Fibroblast of villous mesenchyme (primary cell): ENCODE measurements around the gene NAALADL1. TPM values are rescaled to one million over a fixed set of nuclear protein-coding genes. Genes with fewer than 3 reads are reported as not detected.
"Not testable (repeated sequence)": the region's sequence is repeated elsewhere in the genome, so short reads cannot be mapped to it uniquely, and the experiment has no call there.

ENCODE experiments used
- DNase-seq: peaks from one replicate; pipeline ENCODE4 v3.0.0-alpha.2; 2010; ENCODE audit warnings: low read depth
- H3K4me3 ChIP-seq: 2 replicates; pipeline ENCODE4 v1.5.1; 2011; ENCODE audit warnings: low read depth, mild to moderate bottlenecking, low read length
- total RNA-seq: library from RNA; depleted of rRNA; stranded (reverse); fragments of >200 nt; gene quantifications from 2 replicates; pipeline ENCODE4 v1.2.3, GENCODE V29; 2012
- TF ChIP-seq, protein P1 (sequence below): IDR thresholded peaks from 2 replicates; pipeline ENCODE4 v1.5.1; 2012; ENCODE audit warnings: low read depth, mild to moderate bottlenecking, low read length; ENCODE audit not compliant: insufficient read depth

Gene NAALADL1
- total RNA-seq, 1 donor = 23.7 TPM

DNA sequence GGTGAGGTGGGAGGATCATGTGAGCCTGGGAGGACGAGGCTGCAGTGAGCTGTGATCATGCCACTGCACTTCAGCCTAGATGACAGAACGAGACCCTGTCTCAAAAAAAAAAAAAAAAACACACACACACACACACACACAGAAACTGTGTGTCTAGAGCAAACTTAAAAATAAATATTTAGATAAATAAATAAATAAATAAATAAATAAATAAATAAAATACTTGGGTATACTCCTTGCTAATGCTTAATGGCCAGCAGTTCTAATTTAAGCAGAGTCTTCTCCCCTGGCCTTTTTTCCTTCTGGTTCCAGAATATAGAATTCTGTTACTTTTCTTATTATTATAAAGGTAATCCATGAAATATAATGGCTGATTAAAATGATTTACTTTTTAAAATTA, 49.5 kb downstream of the NAALADL1 start:
- TF ChIP-seq, protein P1, sequence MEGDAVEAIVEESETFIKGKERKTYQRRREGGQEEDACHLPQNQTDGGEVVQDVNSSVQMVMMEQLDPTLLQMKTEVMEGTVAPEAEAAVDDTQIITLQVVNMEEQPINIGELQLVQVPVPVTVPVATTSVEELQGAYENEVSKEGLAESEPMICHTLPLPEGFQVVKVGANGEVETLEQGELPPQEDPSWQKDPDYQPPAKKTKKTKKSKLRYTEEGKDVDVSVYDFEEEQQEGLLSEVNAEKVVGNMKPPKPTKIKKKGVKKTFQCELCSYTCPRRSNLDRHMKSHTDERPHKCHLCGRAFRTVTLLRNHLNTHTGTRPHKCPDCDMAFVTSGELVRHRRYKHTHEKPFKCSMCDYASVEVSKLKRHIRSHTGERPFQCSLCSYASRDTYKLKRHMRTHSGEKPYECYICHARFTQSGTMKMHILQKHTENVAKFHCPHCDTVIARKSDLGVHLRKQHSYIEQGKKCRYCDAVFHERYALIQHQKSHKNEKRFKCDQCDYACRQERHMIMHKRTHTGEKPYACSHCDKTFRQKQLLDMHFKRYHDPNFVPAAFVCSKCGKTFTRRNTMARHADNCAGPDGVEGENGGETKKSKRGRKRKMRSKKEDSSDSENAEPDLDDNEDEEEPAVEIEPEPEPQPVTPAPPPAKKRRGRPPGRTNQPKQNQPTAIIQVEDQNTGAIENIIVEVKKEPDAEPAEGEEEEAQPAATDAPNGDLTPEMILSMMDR = no peak

DNA sequence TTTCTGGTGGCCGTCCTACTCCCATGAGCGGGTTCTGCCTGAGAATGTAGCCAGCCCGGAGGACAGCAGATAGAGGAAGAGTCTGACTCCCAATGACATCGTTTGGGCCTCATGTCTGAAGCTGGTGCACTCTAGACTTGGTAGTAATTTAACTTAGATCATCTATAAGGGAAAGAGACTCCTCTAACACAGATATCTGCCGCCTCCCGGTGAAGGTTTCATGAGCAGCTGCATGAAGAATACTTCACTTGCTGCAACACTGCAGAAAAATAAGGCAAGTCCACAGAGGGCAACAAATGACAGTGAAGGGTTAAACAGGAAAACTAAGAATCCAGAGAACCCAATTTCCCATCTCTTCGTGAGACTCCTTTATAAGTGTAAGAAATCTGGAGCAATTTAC, 50.3 kb downstream of the NAALADL1 start:
- TF ChIP-seq, protein P1 = no peak
- H3K4me3 ChIP-seq = no peak overlapping the region
- no peak for DNase-seq

More for the DNA sequence above, 49.5 kb downstream of the NAALADL1 start:
- DNase-seq = no peak
- H3K4me3 ChIP-seq = no peak overlapping the region

DNA sequence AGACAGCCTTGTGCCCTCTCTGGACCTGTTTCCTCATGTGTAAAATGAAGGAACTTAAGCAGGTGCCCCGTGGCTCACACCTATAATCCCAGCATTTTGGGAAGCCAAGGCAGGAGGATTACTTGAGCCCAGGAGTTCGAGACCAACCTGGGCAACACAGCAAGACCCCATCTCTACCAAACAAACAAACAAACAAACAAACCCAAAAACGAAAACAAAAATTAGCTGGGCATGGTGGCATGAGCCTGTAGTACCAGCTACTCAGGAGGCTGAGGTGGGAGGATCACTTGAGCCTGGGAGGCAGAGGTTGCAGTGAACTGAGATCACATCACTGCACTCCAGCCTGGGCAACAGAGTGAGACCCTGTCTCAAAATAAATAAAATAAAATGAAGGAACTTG, 54.4 kb downstream of the NAALADL1 start:
- not testable (repeated sequence) for DNase-seq, H3K4me3 ChIP-seq

DNA sequence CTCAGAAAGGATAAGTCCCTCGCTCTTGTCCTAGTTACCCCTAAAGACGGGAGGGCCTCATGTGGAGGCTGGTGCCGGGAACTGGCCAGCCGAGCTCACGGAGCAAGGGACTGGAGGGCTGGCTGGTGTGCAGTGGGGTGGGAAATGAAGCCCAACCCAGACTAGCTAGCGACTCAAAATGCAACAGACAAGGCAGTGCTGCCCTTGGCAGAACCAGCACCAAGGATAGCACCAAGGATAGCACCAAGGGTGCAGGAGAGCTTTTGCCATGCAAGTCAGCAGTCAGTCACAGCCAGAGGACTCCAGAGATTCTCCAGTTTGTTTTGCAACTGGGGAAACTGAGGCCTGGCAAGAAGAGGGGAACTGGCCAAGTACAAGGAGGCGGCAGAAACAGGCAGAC, 55.1 kb downstream of the NAALADL1 start:
- no peak overlapping the region for H3K4me3 ChIP-seq
- peak; percentile 31 for DNase-seq
- TF ChIP-seq, protein P1 = no peak

DNA sequence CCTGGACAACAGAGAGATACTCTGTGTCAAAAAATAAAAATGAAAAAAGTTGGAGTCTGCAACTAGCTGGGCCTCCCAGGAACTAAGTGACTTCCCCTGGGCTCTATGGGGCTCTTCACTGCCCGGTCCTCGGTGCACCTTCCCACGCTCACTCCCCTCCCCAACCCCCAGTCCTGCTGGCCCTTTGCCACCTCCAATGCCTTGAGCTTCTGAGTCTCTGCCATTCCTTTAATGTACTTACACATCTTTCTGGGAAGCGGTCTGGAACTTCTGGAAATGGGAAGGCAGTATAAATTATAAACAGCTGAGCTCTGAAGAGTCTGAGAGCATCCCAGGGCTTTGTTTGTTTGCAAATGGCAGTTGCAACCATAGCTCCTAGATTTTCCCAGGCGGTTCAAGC, 55.6 kb downstream of the NAALADL1 start:
- no peak for DNase-seq
- TF ChIP-seq, protein P1 = no peak
- H3K4me3 ChIP-seq = no peak overlapping the region

DNA sequence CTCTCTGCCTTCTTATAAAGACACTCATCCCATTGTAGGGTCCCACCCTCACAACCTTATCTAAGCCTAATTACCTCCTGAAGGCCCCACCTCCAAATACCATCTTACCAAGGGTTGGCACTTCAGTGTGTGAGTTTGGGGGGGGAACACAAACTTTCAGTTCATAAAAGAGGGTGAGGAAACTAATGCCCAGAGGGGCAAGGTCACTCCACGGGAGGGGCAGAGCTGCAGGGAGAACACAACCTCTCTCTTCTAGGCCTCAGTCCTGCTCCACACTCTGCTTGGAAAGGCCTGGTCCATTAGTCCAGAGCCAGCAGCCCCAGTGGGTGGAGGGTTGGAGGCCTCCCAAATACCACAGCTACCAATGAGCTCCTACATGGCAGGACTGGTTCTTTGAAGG, 58.9 kb downstream of the NAALADL1 start:
- TF ChIP-seq, protein P1 = no peak
- DNase-seq = no peak
- H3K4me3 ChIP-seq = no peak overlapping the region

DNA sequence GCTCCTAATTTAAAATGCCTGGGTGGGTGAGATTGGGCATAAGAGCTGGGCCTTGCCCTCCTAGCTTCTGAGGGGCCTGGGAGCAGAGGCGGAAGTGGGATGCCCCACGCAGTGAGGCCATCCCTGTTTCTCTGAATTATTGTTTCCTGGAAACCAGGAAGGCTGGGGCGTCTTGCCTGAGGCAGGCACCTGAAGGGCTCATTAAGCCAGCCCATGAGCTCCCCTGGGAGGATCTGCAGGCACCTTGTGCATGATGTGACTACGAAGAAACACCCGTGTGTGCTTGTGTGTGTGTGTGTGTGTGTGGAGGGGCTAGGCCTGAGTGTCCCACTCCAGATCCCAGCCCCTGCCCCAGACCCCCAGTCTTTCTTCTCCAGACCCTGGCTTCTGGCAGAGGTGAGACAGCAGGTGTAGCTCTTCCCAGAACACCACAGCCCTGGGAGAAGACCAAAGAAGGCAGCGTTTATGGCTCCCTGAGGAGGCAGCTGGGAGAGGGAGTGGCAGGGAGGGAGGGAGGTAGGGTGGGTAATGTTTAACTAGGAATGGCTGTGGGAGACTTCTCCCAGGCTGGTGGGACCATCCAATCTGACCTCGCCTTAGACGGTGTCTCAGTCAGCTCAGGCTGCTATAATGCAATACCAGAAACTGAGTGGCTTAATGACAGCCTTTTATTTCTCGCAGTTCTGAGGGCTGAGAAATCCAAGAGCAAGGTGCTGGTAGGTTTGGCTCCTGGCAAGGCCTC, 59.5 kb downstream of the NAALADL1 start:
- TF ChIP-seq, protein P1 = no peak
- DNase-seq = no peak
- H3K4me3 ChIP-seq = no peak overlapping the region
